Right hindlimb (tissue), 1 donor: ENCODE data around the gene RAB40A.

Experiments used
- DNase-seq: peaks from one replicate; pipeline ENCODE4 v3.0.0-alpha.2; 2018

Gene RAB40A, protein sequence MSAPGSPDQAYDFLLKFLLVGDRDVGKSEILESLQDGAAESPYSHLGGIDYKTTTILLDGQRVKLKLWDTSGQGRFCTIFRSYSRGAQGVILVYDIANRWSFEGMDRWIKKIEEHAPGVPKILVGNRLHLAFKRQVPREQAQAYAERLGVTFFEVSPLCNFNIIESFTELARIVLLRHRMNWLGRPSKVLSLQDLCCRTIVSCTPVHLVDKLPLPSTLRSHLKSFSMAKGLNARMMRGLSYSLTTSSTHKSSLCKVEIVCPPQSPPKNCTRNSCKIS

DNA sequence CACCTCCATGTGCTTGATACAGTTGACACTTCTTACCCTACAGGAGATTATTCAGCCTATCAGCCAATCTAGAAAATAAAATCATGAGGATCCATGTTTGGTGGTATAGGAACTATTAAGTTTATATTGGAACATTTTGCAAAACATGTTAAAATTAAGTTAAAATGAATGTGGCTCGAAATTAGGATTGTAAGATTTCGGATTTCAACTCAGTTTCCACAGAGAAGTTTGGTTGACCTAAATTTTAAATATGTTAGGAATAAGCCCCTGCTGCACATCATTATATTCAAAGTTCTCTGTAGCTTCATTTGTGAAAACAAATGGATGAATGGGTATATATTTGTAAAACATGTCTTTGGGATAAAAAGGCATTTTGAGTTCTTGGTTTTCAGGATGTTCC lies at the start of gene RAB40A:
RAB40A (minus strand) TSS at position 101 of the 400 bp plus-strand sequence. CDS start 18,733 bp downstream, outside the sequence.
- no peak for DNase-seq

DNA sequence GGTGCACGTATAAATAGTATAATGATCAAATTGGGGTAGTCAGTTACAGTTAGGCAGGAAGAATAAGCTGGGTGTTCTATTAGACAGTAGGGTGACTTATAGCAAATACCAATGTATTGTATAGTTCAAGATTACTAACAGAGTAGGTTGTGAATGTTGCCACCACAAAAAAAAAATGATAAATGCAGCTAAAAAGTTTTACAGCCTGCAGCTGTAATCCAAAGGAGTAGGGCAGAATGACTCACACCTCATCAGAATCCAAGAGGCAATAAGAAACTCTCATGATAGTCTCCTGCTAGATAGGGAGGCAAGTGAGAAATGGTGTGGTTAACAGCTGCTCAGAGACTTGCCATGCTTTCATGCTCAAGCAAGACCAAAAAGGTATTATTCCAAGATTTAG lies 46.5 kb upstream of the RAB40A start:
- DNase-seq: no peak

DNA sequence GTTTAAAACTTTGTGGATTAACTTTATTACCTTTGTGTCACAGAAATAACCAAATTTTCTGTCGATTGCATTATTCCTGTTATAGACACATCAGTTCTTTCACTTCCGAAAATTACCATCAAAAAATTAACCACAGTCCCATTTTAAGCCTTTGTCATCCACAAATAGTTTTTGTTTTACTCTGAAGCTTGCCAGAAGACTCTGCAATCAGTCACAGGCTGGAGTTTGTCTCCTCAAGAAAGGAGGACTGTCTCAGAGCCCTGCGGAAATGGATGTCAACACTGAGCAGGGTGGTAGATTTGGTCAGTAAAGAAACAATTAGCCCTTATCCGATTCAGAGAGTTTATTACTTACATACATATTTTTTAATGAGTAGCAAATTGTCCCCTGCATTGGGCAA lies 45.9 kb upstream of the RAB40A start:
- no peak for DNase-seq

DNA sequence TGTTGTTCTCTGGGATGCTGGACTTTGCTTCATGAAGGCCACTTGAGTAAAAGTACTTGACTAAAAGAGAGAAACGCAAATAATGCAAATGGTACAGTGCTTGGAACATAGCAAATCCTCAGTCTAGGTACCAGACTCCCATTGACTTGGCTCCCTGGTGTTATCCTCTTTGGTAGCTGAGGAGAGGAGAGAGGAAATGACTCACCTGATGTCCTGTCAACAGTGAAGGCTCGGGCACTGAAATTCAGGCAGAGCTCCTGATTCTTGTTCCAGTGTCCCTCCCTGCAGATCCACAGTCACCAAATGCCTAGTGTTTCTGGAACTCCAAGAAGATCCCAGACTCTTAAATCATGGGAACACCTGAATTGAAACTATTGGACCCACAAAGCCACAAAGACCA lies 43.5 kb upstream of the RAB40A start:
- DNase-seq: no peak

DNA sequence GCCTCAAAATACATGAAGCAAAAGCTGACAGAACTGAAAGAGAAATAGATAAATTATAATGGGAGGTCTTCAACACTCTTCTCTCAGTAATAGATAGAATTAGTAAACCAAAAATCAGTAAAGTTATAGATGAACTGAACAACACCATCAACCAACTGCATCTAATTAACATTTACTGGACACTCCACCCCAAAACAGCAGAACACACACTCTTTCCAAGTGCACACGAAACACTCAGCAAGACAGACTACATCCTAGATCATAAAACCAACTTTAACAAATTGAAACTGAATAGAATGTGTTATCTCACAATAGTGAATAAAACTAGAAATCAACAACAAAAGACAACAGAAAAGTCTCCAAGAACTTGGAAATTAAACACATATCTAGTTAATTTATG lies 41.0 kb upstream of the RAB40A start:
- DNase-seq: no peak

DNA sequence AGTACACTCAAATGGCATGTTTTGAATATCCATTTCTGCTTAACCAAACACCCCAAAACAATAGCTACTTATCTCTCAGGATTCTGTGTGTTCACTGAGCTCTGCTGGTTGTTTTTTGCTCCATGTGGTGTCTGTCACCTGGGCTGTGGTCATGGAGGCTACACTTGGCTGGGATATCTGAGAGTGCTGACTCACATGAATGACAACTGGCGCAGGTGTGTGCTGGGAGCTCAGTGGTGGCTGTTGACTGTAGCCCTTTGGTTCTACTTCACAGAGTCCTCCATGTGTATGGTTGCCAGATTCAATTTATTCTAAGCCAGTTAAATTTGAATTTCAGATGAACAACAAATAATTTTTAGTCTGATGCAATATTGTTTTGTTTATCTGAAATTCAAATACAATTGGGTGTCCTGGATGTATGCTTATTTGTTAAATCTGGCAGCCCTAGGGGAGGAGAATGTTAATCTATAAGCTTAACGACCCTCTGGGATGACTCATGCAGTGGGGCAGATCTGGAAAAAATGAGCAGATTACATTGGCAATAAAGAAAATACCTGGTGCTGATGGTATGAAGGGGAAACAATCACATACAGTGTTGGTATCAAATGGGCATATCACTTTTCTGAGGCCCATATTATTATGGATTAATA lies 37.8 kb upstream of the RAB40A start:
- no peak for DNase-seq

DNA sequence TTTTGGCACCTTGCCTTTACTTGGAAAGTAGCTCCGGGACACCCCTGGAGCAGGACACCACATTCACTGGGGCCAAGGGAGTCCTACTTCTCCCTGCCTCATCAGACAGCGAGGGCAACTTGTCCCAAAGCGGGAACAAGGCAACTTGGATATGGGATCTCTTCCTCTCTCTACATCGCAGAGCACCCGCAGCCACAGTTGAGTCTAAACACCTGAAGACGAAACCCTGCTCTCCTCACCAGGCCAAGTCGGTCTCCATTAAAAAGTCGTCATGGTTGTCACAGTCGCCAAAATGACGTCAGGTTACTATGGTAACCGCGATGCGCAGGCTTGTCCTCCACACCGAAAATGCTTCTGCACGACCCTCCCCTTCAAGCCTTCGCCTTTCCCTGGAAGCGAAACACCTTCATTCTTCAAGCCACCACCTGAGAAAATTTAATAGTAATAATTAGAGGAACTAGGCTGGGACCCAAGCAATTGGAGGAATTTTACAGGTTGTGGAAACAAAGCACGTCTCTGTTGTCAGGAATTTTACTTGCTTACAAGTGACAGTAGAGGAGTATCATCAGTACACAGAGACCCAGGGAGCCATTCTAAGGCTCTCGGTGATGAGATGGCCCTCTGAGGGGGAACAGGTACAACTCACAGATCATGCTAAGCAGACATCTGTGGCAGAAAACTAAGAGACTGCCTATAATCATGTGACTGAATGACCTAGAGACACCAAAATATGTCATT lies 35.6 kb upstream of the RAB40A start:
- peak; percentile 77 for DNase-seq

DNA sequence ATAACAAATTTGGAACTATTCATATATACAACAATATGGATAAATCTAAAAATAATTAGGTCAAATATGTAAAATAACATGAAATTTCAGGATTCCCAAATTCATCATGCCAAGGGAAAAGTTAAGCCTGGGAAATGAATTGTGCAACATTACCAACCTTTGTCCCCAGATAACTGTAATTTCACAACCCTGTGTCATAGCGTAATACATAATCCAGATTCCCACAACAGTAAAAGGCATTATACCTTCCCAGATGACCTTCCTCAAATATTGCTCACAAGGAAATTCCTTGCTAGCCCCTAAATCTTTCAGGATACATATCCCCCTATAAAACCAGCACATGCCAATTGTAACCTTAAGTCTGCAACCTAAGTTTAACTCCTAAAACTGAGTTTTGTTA lies 32.9 kb upstream of the RAB40A start:
- DNase-seq: no peak

DNA sequence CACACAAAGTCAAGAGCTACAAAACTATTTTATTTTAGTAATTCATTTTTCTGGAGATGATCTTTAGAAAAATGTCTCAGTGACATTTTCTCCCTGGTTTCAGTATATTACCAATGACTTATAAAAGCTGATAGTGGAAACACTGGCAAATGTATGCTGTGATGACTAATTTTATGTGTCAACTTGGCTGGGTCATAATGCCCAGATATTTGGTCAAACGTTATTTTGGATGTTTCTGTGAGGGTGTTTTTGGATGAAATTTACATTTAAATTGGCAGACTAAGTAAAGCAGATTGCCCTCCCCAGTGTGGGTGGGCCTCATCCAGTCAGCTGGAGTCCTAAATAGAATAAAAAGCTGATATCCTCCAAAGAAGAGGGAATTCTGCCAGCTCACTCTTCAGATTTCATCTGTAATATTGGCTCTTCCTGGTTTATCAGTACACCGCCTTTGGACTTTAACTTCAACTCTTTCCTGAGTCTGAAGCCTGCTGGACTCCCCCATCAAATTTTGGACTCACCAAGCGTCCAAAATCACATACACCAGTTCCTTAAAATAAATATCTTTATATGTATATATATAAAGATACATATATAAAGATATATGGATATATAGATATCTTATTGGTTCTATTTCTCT lies 31.2 kb upstream of the RAB40A start:
- no peak for DNase-seq

DNA sequence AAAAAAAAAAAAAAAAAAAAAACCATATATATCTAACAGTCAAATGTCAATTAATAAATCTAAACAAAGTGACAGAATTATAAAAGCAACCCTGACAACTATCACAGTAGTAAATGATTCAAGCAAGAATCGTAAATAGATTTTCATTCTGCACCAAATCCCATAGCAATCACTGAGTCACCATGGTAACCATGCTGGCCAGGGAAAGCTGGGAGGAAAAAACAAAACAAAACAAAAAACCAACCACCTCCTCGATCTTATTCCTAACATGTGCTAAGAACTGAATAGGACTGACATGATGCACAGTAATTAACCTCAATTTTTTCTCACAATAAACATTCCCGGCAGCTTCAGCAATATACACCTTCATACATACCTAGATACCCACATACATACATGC lies 30.6 kb upstream of the RAB40A start:
- no peak for DNase-seq

DNA sequence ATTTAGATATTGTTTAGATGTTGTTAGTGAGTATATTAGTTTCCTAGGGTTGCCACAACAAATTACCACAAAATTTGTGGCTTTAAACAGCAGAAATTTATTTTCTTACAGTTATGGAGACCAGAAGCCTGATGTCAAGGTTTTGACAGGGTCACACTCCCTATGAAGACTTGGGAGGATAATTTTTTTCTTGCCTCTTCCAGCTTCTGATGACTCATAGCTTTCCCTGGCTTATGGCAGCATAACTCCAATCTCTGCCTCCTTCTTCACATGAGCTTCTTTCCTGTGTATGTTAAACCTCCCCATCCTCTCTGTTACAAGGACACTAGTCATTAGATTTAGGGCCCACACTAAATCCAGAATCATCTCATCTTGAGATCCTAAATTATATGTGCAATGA lies 20.9 kb upstream of the RAB40A start:
- no peak for DNase-seq

DNA sequence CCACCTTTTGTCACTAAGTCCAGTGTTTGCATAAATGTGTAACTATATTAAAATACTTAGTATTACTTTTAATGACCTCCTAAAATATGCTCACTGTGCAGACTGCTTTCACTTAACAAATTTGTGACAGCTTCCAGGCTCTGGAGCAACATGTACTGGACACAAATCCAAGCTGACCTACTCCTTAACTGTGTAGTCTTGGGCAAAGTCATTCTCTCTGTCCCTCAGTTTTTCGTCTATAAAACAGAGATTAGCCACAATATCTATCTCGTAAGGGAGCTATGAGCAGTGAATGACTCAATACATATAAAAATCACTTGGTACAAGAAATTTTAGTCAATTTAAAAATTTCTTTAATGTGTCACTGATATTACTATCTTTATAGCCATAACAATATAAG lies 20.4 kb upstream of the RAB40A start:
- no peak for DNase-seq

DNA sequence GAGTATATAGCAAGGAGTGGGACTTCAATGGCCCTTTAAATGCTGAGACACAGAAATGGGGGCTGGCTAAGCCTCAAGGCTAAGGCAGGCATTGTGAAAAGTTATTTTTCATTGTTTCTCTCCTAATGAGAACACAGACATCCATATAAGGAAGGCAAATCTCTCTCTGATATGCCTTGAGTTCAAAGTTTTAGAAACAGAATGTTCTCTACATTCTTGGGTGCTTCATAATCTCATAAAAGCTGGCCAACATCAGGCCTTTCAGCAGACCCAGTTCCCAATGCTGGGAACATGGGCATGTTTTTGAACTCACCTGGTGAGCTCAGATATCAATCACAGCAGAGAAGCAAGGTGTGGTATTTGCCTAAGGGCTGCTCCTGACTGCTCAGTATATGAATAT lies 19.4 kb upstream of the RAB40A start:
- DNase-seq: no peak

DNA sequence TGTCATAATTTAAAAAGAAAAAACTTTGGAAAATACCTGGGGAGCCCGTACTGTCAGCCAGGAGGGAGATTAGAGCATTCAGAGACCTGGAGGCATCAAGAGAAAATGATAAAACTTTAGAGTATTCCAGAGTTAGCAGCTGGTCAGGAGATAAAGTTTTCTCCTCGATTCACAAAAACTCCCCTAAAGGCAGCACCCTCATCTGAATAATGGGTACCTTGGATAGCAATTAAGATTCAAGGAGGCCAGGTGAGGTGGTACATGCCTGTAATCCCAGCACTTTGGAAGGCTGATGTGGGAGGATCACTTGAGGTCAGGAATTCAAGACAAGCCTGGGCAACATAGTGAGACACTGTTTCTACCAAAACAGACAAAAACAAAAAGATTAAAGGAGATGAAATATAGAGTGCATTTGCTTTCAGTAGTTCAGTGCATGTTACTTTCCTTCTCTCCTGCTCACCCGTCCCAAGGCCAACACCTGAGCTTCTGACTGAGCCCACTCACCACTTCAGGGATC lies 18.6 kb upstream of the RAB40A start:
- DNase-seq: no peak

DNA sequence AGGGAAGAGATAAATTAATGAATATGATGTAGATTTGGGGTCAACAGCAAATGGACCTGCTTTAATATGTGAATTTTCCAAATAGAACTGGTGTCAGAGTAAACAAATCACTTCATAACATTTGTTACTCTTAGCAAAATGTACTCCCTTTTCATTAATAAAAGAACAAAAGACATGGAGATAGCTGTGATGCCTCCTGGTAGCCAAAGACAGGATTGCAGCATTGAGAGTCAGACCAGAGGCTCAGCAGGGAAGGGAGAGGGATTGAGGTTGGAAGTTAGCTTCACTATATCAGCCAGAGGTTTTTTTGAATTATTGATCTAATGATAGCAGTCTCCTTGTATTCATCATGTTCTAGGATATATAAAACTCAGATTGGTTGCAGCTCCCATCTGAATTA lies 17.4 kb upstream of the RAB40A start:
- no peak for DNase-seq

DNA sequence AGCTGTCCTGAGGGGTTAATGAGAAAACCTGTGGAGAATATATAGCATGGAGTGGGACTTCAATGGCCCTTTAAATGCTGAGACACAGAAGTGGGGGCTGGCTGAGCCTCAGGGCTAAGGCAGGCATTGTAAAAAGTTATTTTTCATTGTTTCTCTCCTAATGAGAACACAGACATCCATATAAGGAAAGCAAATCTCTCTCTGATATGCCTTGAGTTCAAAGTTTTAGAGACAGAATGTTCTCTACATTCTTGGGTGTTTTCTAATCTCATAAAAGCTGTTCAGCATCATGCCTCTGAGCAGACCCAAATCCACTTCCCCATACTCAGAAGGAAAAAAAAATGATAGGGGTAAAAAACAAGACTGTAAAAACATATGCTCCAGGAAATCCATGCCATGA lies 16.8 kb upstream of the RAB40A start:
- no peak for DNase-seq

DNA sequence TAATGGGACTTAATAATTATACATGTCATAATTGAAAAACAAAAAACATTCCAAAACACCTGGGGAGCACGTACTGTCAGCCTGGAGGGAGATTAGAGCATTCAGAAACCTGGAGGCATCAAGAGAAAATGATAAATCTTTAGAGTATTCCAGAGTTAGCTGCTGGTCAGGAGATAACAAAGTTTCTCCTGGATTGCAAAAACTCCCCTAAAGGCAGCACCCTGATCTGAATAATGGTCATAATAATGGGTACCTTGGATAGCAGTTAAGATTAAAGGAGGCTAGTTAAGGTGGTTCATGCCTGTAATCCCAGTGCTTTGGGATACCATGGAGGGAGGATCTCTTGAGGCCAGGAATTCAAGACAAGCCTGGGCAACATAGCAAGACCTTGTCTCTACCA lies 15.9 kb upstream of the RAB40A start:
- DNase-seq: no peak

DNA sequence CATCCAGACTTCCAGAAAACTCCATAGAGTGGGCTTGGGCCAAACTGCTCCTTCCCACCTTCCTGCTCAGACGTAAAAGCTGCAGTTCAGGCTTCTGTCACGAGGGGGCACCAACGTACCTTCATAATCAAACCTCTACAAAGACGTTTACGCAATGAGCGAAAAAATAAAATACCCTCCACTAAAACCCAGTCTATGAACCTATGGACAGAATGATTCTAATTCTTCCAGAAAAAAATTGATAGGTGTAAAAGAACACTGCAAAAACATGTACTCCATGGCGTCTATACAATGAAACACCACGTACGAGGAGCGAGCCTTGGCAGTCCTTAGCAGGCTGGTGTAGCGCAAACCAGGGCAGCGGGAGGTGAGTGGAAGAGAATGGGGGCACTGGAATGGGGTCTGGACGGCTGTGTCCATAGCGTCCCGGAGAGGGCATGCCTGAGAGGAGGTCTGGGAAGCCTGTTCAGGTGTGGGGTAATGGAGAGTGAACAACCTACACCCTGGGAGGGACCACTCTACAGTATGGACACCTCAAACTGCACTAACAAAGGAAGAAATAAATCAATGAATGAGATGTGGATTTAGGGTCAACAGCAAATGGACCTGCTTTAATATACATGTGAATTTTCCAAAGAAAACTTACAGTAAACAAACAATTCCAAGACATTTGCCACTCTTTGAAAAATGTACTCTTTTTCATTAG lies 14.4 kb upstream of the RAB40A start:
- DNase-seq: peak; percentile 77

DNA sequence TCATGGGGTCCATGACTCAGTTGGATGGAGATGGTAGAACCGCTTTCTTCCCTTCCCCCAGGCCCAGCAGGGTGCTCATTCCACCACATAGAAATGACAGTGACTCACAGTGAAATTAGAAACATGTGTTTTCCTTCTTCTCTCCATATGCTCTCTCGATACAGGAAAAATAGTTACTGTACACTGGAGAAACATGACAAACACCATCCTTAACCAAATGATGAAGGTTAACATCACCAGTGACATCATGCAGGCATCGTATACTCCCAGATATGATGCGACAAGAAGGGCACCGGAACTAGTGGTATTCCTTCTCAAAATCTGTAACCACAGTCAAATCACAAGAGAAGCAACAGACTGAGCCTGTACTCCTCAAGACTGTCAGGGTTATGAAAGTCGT lies 11.7 kb upstream of the RAB40A start:
- DNase-seq: no peak

DNA sequence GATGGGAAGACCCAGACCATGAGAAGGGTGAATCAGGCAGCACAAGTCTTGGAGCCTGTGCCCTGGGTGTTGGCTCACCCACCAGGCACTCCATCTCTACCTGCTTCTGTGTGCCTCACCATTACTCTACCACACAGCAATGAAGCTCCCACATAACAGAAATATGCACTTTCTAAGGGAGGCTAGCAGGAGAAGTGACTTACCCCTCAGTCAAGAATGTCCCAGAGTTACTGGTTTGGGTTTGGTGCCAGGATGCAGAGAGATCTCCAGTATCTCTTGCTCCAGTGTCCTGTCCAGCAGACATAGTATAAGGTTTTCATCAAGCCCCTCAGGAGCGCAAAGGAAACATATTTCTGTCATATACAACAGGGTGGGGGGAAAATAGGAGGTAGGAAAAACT lies 11.3 kb upstream of the RAB40A start:
- DNase-seq: no peak

DNA sequence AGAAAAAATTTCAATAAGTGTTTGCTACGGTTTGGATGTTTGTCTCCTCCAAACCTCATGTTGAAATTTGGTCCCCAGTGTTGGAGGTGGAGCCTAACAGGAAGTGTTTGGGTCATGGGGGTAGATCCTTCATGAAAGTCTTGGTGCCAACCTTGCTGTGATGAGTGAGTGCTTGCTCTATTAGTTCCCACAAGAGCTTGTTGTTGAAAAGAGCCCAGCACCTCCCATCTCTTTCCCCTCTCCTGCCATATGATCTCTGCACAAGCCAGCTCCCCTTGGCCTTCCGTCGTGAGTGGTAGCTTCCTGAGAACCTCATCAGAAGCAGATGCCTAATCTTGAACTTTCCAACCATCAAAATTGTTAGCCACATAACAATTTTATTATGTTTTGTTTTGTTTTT lies 10.3 kb upstream of the RAB40A start:
- no peak for DNase-seq

DNA sequence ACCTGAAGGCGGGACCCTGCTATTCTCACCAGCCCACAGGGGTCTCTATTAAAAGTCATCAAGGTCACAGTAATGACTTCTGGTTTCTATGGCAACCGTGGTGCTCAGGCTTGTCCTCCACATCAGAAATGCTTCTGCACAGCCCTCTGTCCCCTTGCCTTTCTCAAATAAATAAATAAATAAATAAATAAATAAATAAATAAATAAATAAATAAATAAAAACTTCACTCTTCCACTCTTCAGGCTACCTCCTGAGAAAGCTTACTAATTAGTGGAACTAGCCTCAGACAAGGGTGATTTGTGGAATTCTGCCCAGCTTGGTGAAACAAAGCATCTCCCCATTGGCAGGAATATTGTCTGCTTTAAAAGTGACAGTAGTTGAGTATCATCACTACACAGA lies 5.5 kb upstream of the RAB40A start:
- no peak for DNase-seq

DNA sequence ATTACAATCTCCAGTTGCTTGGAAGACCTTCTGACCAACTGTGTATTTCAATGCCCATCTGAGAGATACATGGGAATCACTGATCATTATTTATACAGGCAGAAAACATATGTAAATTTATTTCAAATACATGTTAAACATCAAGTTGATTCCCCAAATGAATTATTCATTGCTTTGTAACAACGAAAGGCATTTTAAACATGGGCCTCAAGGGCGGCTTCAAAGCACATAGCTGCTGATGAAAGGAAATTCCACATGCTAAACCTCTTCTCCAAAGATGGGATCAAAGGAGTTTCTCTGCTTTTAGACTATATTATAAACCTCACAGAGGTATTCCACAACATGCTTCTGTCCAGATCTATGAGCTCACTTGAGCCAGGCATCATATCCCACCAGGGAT lies 4.3 kb upstream of the RAB40A start:
- no peak for DNase-seq
